ENCODE results near the gene TENM4.

DNA sequence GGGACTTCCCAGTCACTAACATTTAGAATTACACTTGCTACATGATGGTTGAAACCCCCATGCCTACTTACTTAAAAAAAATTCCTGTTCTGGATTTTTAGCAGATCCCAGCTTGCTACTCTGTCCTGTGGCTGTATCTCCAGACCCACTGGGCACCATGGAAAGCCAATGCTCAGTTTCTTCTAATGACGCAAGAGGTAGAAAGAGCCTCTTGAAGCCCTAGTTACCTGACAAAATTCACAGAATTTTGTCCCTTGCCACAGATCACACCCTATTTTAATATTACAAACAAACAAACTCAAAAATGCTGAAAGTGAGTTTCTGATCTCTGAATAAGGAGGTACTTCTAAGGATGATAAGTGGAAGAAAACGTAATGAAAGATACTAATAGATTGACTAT is 24.3 kb upstream of the TENM4 start:
- TF ChIP-seq TAF1 (IDR thresholded peaks at IDR 0.05; ENCODE audit: borderline replicate concordance, insufficient read depth, low read length) (no peak), POLR2AphosphoS5 (IDR thresholded peaks at IDR 0.05; ENCODE audit: low read depth, low read length) (no peak), SIN3A (IDR thresholded peaks at IDR 0.05; ENCODE audit: borderline replicate concordance, insufficient read depth, low read length) (no peak)
